HepG2 (cell line): ENCODE results near the gene TMEM114. TPM values are rescaled to one million over a fixed set of nuclear protein-coding genes. Genes with fewer than 3 reads are reported as not detected.

Source experiments
- JDP2 ChIP-seq: sonication (generic); formaldehyde crosslinking; IDR thresholded peaks from 2 replicates; pipeline ENCODE4 v1.8.1; 2022; ENCODE audit warnings: missing genetic modification reagents, borderline replicate concordance
- SRSF9 ChIP-seq: fragments of 200-400 bp; formaldehyde crosslinking; IDR thresholded peaks from 2 replicates; pipeline ENCODE4 v1.6.1; 2018; ENCODE audit warnings: borderline replicate concordance, mild to moderate bottlenecking, low read depth, low read length; ENCODE audit not compliant: insufficient read depth, poor library complexity, severe bottlenecking
- XBP1 ChIP-seq: sonication (generic); formaldehyde crosslinking; IDR thresholded peaks from 2 replicates; pipeline ENCODE4 v1.5.0; 2020; ENCODE audit warnings: missing genetic modification reagents
- ZHX2 ChIP-seq, 2 experiments: sonication (generic) in 1 of 2; formaldehyde crosslinking in 1 of 2; IDR thresholded peaks; 2 replicates each; pipeline versions ENCODE4 v1.6.1 to v1.9.0; 2014 to 2022; ENCODE audit warnings: antibody characterized with exemption in 1 of 2, borderline replicate concordance in 1 of 2, inconsistent platforms in 1 of 2, low read depth in 1 of 2, missing genetic modification reagents in 1 of 2
- ZMYM3 ChIP-seq: sonication (generic); formaldehyde crosslinking; IDR thresholded peaks from 2 replicates; pipeline ENCODE4 v1.5.1; 2020; ENCODE audit warnings: mild to moderate bottlenecking, missing genetic modification reagents
- ZNF160 ChIP-seq: sonication (generic); formaldehyde crosslinking; IDR thresholded peaks from 2 replicates; pipeline ENCODE4 v1.8.0; 2022; ENCODE audit warnings: mild to moderate bottlenecking, inconsistent platforms, missing genetic modification reagents
- ZNF276 ChIP-seq: sonication (generic); formaldehyde crosslinking; IDR thresholded peaks from 2 replicates; pipeline ENCODE4 v1.4.0; 2020; ENCODE audit warnings: mild to moderate bottlenecking, low read depth, missing genetic modification reagents
- polyA plus RNA-seq, 8 experiments: library from polyadenylated mRNA; depleted of rRNA in 3 of 8; stranded (reverse) in 7 of 8; unstranded in 1 of 8; fragments of >200 nt; fragmentation: Illumina TruSeq in 4 of 8; extraction: Trizol in 4 of 8; gene quantifications; 2 replicates each; pipeline versions ENCODE4 v1.2.1 to v1.2.3, GENCODE V29; 2011 to 2016; ENCODE audit warnings: low read depth in 4 of 8, missing spikeins in 1 of 8, mixed read lengths in 1 of 8; ENCODE audit not compliant: insufficient read depth in 1 of 8
- total RNA-seq, 5 experiments: library from RNA; depleted of rRNA; stranded (reverse); fragments of >200 nt; fragmentation: Illumina TruSeq; extraction: Trizol; gene quantifications; 2 replicates each; pipeline ENCODE4 v1.2.3, GENCODE V29; 2016; ENCODE audit warnings: low read depth in 1 of 5
- TF ChIP-seq, protein P1 (sequence below): sonication (generic); formaldehyde crosslinking; IDR thresholded peaks from 2 replicates; pipeline ENCODE4 v1.4.0; 2020; ENCODE audit warnings: mild to moderate bottlenecking, missing genetic modification reagents, borderline replicate concordance

Gene TMEM114
- total and polyA plus RNA-seq, 2 of the 13 experiments (the other 11 are each of a cell fraction or from before 2014, with no cell fraction given), result not detected

DNA sequence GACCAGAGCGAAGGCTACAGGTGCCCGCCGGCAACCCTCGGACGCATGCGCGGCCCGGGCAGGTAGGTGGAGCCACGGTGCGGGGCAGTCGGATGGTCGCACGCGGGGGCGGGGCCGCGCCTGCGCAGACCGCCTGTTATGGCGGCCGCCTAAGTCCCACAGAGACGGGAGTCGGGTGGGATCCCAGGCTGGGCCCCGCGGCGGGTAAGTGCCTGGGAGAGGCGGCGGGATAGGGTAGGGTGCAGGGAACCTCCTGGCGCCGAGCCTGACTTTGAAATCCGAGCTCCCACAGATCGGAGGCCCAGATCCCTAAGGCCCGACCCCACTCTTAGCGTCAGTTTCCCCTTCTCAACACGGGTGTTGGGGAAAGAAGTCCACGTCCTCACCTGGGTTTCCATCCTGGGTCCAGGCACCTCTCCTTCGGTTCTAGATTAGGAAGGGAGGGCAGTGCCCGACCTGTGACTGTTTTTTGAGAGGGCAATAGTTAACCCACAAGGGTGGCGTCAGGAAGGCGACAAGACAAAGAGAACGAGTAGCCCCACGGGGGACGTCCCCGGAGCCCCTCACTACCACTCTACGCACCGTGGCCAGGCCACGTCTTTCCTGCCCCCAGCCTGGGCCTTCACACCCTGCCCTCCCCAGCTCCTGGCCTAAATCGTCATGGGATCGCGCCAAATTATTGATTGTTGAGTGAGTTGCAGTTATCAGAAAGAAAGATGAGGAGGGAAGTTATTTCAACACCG is 31.4 kb upstream of the TMEM114 start, which contains the start of gene METTL22 (continued):
- TF ChIP-seq ZHX2 (IDR thresholded peaks at IDR 0.05; ENCODE audit: low read depth) (no peak), ZHX2 (CRISPR knock-in tag; IDR thresholded peaks at IDR 0.05; ENCODE audit: borderline replicate concordance) (no peak), JDP2 (no peak), ZNF160 (CRISPR knock-in tag) (peak; percentile 69; the same call in 1 of the 2 replicates), XBP1 (peak; percentile 73; the same call in 1 of the 2 replicates), ZMYM3 (CRISPR knock-in tag) (no peak), ZNF276 (CRISPR knock-in tag) (no peak; the same call in 1 of the 2 replicates), SRSF9 (no peak)
- TF ChIP-seq, protein P1, sequence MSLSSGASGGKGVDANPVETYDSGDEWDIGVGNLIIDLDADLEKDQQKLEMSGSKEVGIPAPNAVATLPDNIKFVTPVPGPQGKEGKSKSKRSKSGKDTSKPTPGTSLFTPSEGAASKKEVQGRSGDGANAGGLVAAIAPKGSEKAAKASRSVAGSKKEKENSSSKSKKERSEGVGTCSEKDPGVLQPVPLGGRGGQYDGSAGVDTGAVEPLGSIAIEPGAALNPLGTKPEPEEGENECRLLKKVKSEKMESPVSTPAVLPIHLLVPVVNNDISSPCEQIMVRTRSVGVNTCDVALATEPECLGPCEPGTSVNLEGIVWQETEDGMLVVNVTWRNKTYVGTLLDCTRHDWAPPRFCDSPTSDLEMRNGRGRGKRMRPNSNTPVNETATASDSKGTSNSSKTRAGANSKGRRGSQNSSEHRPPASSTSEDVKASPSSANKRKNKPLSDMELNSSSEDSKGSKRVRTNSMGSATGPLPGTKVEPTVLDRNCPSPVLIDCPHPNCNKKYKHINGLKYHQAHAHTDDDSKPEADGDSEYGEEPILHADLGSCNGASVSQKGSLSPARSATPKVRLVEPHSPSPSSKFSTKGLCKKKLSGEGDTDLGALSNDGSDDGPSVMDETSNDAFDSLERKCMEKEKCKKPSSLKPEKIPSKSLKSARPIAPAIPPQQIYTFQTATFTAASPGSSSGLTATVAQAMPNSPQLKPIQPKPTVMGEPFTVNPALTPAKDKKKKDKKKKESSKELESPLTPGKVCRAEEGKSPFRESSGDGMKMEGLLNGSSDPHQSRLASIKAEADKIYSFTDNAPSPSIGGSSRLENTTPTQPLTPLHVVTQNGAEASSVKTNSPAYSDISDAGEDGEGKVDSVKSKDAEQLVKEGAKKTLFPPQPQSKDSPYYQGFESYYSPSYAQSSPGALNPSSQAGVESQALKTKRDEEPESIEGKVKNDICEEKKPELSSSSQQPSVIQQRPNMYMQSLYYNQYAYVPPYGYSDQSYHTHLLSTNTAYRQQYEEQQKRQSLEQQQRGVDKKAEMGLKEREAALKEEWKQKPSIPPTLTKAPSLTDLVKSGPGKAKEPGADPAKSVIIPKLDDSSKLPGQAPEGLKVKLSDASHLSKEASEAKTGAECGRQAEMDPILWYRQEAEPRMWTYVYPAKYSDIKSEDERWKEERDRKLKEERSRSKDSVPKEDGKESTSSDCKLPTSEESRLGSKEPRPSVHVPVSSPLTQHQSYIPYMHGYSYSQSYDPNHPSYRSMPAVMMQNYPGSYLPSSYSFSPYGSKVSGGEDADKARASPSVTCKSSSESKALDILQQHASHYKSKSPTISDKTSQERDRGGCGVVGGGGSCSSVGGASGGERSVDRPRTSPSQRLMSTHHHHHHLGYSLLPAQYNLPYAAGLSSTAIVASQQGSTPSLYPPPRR (CRISPR knock-in tag), result 0 out of 2 replicates have a peak, but pooled peaks have one; percentile 4
